Nephron (organoid): ENCODE data around the gene TAF11L2.
"Not testable (repeated sequence)": the region's sequence is repeated elsewhere in the genome, so short reads cannot be mapped to it uniquely, and the experiment has no call there.

ENCODE experiments used
- H3K27ac Mint-ChIP-seq, 3 experiments: 2 replicates each; pipeline ENCODE4 v1.8.0; 2020; ENCODE audit warnings: mixed read lengths in 3 of 3, mild to moderate bottlenecking in 2 of 3, moderate library complexity in 1 of 3
- H3K27me3 Mint-ChIP-seq: 2 replicates; pipeline ENCODE4 v1.8.0; 2021; ENCODE audit warnings: low read depth, mild to moderate bottlenecking, moderate library complexity, mixed read lengths
- H3K36me3 Mint-ChIP-seq: 2 replicates; pipeline ENCODE4 v1.8.0; 2020; ENCODE audit warnings: low read depth, mixed read lengths
- H3K4me1 Mint-ChIP-seq: 2 replicates; pipeline ENCODE4 v1.8.0; 2020; ENCODE audit warnings: mixed read lengths
- H3K4me3 Mint-ChIP-seq, 3 experiments: 2 replicates each; pipeline ENCODE4 v1.8.0; 2020; ENCODE audit warnings: mild to moderate bottlenecking in 3 of 3, mixed read lengths in 3 of 3, moderate library complexity in 2 of 3
- H3K9me3 Mint-ChIP-seq: 2 replicates; pipeline ENCODE4 v1.8.0; 2020; ENCODE audit warnings: mixed read lengths
- CTCF ChIP-seq, 3 experiments: fragments of 200-600 bp; sonication (generic); IDR thresholded peaks; one replicate each; pipeline ENCODE4 v1.5.0; 2021; ENCODE audit warnings: antibody characterized with exemption in 3 of 3; ENCODE audit not compliant: unreplicated experiment in 3 of 3

TAF11L2 gene

DNA sequence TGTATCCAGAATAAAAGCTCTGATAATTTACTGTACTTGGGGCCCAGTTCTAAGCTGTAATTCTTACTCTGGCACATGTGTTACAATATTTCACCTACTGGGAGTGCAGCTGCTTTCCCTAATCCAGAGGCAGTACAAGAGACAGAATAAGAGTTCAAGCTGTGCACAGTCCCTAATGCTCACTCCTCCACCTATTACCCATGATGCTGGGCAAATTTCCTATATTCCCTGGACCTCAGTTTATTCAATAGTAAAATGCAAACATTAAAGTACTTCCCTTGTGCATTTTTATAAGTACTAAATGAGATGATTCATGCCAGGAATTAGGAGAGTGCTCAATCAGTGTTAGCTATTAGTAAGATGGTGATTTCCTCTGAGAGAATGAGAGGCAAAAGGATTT is 28.0 kb upstream of the TAF11L2 start:
- peaks cover 6% of the 10 kb centered on the region for H3K9me3 Mint-ChIP-seq
- TF ChIP-seq CTCF (IDR thresholded peaks at IDR 0.05; ENCODE audit: unreplicated experiment in 3 of 3), result no peak
- peak overlapping the region in 1 of 3 experiments; percentile 33 for H3K27ac Mint-ChIP-seq
- no peak overlapping the region for H3K4me3 Mint-ChIP-seq
- no peaks in the 10 kb centered on the region for H3K36me3 Mint-ChIP-seq
- H3K27me3 Mint-ChIP-seq, result no peaks in the 10 kb centered on the region
- H3K4me1 Mint-ChIP-seq, result peaks cover 13% of the 10 kb centered on the region

GRCh38 chr5:17475064-17475463 is 23.0 kb upstream of the TAF11L2 start:
- H3K36me3 Mint-ChIP-seq, H3K9me3 Mint-ChIP-seq, H3K27ac Mint-ChIP-seq, H3K4me3 Mint-ChIP-seq, H3K27me3 Mint-ChIP-seq, H3K4me1 Mint-ChIP-seq: not testable (repeated sequence)

- H3K4me3 Mint-ChIP-seq, result no peak overlapping the region
- no peak for TF ChIP-seq CTCF (IDR thresholded peaks at IDR 0.05; ENCODE audit: unreplicated experiment in 3 of 3)
- H3K4me1 Mint-ChIP-seq, result no peaks in the 10 kb centered on the region
- H3K27ac Mint-ChIP-seq, result no peak overlapping the region
- peaks cover 3% of the 10 kb centered on the region for H3K9me3 Mint-ChIP-seq
- no peaks in the 10 kb centered on the region for H3K36me3 Mint-ChIP-seq
- no peaks in the 10 kb centered on the region for H3K27me3 Mint-ChIP-seq
Observed at GRCh38 chr5:17477043-17477442, 21.0 kb upstream of the TAF11L2 start.

- Mint-ChIP-seq H3K27me3 (no peaks in the 10 kb centered on the region), H3K4me3 (no peak overlapping the region), H3K36me3 (no peaks in the 10 kb centered on the region), H3K4me1 (no peaks in the 10 kb centered on the region), H3K27ac (no peak overlapping the region), H3K9me3 (peaks cover 3% of the 10 kb centered on the region)
- TF ChIP-seq CTCF (IDR thresholded peaks at IDR 0.05; ENCODE audit: unreplicated experiment in 3 of 3), result no peak
Observed at GRCh38 chr5:17477573-17478265, 20.3 kb upstream of the TAF11L2 start.

DNA sequence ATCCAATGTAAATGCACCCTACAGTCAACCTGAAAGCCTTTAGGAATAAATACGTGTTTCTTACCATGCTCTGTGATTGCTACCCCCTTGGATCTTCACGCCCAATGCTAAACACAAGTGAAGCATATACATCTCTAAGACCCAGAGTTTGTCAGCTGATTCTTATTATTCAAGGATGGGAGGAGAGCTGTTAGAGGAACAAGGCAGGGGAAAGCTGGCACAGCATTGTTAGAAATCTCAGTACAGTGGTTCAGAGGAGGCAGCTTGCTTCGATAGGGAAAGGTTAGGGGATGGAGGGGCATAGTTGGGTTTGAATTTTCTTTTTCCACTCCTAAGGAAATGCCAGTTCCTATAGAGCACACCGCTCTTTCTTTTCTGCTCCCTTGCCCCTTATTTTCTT is 16.7 kb upstream of the TAF11L2 start:
- H3K9me3 Mint-ChIP-seq, result no peaks in the 10 kb centered on the region
- H3K27me3 Mint-ChIP-seq, result peaks cover 11% of the 10 kb centered on the region
- H3K27ac Mint-ChIP-seq, result no peak overlapping the region
- TF ChIP-seq CTCF (IDR thresholded peaks at IDR 0.05; ENCODE audit: unreplicated experiment in 3 of 3), result no peak
- no peaks in the 10 kb centered on the region for H3K36me3 Mint-ChIP-seq
- no peaks in the 10 kb centered on the region for H3K4me1 Mint-ChIP-seq
- no peak overlapping the region for H3K4me3 Mint-ChIP-seq

DNA sequence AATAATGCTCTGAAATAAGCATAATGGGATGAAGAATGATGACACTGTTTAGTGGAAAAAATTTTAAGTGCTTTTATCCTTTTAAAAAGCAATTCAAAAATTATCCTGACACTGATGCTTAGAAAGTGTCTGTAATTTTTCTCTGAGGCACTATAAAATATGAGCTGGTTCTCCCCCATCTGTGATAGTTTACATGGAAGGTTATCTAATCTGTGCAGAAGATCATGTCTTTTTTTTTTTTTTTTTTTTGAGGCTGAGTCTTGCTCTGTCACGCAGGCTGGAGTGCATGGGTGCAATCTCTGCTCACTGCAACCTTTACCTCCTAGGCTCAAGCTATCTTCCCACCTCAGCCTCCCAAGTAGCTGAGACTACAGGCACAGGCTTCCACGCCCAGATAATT is 15.2 kb upstream of the TAF11L2 start:
- Mint-ChIP-seq H3K4me3 (no peak overlapping the region), H3K4me1 (no peaks in the 10 kb centered on the region)
- no peak for TF ChIP-seq CTCF (IDR thresholded peaks at IDR 0.05; ENCODE audit: unreplicated experiment in 3 of 3)

DNA sequence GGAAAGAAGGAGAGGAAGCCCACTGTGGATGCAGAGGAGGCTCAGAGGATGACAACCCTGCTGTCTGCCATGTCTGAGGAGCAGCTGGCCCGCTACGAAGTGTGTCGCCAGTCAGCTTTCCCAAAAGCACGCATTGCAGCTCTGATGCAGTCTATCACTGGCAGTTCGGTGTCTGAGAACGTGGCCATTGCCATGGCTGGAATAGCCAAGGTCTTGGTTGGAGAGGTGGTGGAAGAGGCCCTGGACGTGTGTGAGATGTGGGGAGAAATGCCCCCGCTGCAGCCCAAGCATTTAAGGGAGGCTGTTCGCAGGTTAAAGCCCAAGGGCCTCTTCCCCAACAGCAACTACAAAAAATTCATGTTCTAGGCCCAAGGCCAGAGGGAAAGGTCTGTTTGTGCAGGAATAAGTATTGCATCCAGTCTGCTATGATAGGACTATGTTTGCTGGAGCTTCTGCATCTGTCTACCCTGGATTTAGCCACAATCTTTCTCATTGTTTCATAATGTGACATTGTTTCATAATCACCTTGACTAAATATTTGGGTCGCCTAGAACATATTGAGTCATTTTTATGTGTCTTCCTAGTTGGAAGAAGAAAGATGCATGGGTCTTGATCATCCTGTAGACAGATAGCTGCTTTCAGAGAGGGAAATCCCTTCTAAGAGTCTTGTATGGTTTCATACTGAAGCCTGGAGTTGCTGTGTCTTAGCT is 11.4 kb upstream of the TAF11L2 start:
- not testable (repeated sequence) for H3K36me3 Mint-ChIP-seq, H3K4me1 Mint-ChIP-seq, H3K4me3 Mint-ChIP-seq, H3K9me3 Mint-ChIP-seq, H3K27ac Mint-ChIP-seq
- peaks cover 17% of the 10 kb centered on the region for H3K27me3 Mint-ChIP-seq

More for the DNA sequence above, 15.2 kb upstream of the TAF11L2 start:
- Mint-ChIP-seq H3K27ac (no peak overlapping the region), H3K27me3 (peaks cover 14% of the 10 kb centered on the region), H3K9me3 (no peaks in the 10 kb centered on the region), H3K36me3 (no peaks in the 10 kb centered on the region)
